ENCODE measurements around the gene PPP2R5D. TPM values are rescaled to one million over a fixed set of nuclear protein-coding genes. Genes with fewer than 3 reads are reported as not detected.
"Not testable (repeated sequence)": the region's sequence is repeated elsewhere in the genome, so short reads cannot be mapped to it uniquely, and the experiment has no call there.

Gene PPP2R5D
- total and polyA plus RNA-seq, 9 donors, result 34.7 to 54.8 (median 44.6) TPM

GRCh38 chr6:42987533-42988451 is 3.4 kb downstream of the PPP2R5D start:
- Histone ChIP-seq H3K27me3 (ENCODE audit: control insufficient read depth, insufficient read depth, low read length) (no peaks in the 10 kb centered on the region), H3K4me1 (ENCODE audit: control insufficient read depth, insufficient read depth, low read length) (peaks cover 33% of the 10 kb centered on the region), H3K27ac (ENCODE audit: low read length) (no peak overlapping the region), H3K36me3 (ENCODE audit: control insufficient read depth, insufficient read depth, low read length) (peaks cover 34% of the 10 kb centered on the region), H3K9me3 (replicated peaks; ENCODE audit: control insufficient read depth, low read depth, low read length) (no peaks in the 10 kb centered on the region), H3K4me3 (ENCODE audit: low read length) (no peak overlapping the region)
- no peak for DNase-seq
- WGBS (ENCODE audit: insufficient coverage), result 68% methylated on average over 4 of the region's 5 CpGs

- no peak overlapping the region for H3K27ac ChIP-seq (ENCODE audit: low read length)
- no peaks in the 10 kb centered on the region for H3K27me3 ChIP-seq (ENCODE audit: control insufficient read depth, insufficient read depth, low read length)
- no peak overlapping the region for H3K4me3 ChIP-seq (ENCODE audit: low read length)
- 44% methylated on average over 1 of the region's 1 CpG for WGBS (ENCODE audit: insufficient coverage)
- peaks cover 37% of the 10 kb centered on the region for H3K36me3 ChIP-seq (ENCODE audit: control insufficient read depth, insufficient read depth, low read length)
- DNase-seq, result peak; percentile 33
- H3K9me3 ChIP-seq (replicated peaks; ENCODE audit: control insufficient read depth, low read depth, low read length), result no peaks in the 10 kb centered on the region
- H3K4me1 ChIP-seq (ENCODE audit: control insufficient read depth, insufficient read depth, low read length), result peaks cover 33% of the 10 kb centered on the region
These were observed 4.2 kb downstream of the PPP2R5D start for GRCh38 chr6:42988486-42989020.

DNA sequence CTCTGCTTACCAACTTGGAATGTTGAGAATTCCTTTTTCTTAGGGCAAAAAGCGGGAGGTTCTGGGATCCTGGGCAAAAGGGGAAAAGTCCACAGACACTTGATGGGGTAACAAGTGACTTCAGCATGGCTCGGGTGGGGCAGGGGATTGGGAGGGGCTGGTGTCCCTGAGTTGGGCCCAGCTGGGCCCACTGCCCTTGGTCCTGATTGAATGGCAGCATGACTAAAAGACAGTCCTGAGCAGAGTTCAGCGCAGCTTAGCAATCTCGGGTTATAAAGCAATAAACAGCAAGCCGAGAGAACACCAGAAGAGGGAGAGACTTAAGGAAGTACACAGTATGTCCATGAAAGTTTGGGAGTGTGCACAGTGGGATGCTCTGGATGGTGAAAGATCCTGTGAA is 5.6 kb downstream of the PPP2R5D start:
- H3K27ac ChIP-seq (ENCODE audit: low read length), result no peak overlapping the region
- H3K36me3 ChIP-seq (ENCODE audit: control insufficient read depth, insufficient read depth, low read length), result peaks cover 43% of the 10 kb centered on the region
- no peak overlapping the region for H3K4me3 ChIP-seq (ENCODE audit: low read length)
- H3K27me3 ChIP-seq (ENCODE audit: control insufficient read depth, insufficient read depth, low read length), result no peaks in the 10 kb centered on the region
- no peaks in the 10 kb centered on the region for H3K9me3 ChIP-seq (replicated peaks; ENCODE audit: control insufficient read depth, low read depth, low read length)
- 58% methylated on average over 5 of the region's 5 CpGs for WGBS (ENCODE audit: insufficient coverage)
- DNase-seq, result no peak
- H3K4me1 ChIP-seq (ENCODE audit: control insufficient read depth, insufficient read depth, low read length), result peaks cover 29% of the 10 kb centered on the region

GRCh38 chr6:42993445-42993844 is 9.1 kb downstream of the PPP2R5D start:
- no peak for DNase-seq
- Histone ChIP-seq H3K27me3 (ENCODE audit: control insufficient read depth, insufficient read depth, low read length) (no peaks in the 10 kb centered on the region), H3K27ac (ENCODE audit: low read length) (no peak overlapping the region), H3K4me1 (ENCODE audit: control insufficient read depth, insufficient read depth, low read length) (peaks cover 2% of the 10 kb centered on the region), H3K4me3 (ENCODE audit: low read length) (no peak overlapping the region), H3K9me3 (replicated peaks; ENCODE audit: control insufficient read depth, low read depth, low read length) (no peaks in the 10 kb centered on the region), H3K36me3 (ENCODE audit: control insufficient read depth, insufficient read depth, low read length) (peaks cover 33% of the 10 kb centered on the region)
- no CpG with 5 or more reads among the region's 2 CpGs for WGBS (ENCODE audit: insufficient coverage)

GRCh38 chr6:42996513-42996912 is 12.1 kb downstream of the PPP2R5D start:
- Histone ChIP-seq H3K4me3 (ENCODE audit: low read length) (no peak overlapping the region), H3K36me3 (ENCODE audit: control insufficient read depth, insufficient read depth, low read length) (peaks cover 17% of the 10 kb centered on the region), H3K27me3 (ENCODE audit: control insufficient read depth, insufficient read depth, low read length) (no peaks in the 10 kb centered on the region), H3K27ac (ENCODE audit: low read length) (no peak overlapping the region), H3K4me1 (ENCODE audit: control insufficient read depth, insufficient read depth, low read length) (peaks cover 2% of the 10 kb centered on the region), H3K9me3 (replicated peaks; ENCODE audit: control insufficient read depth, low read depth, low read length) (no peaks in the 10 kb centered on the region)
- no peak for DNase-seq

DNA sequence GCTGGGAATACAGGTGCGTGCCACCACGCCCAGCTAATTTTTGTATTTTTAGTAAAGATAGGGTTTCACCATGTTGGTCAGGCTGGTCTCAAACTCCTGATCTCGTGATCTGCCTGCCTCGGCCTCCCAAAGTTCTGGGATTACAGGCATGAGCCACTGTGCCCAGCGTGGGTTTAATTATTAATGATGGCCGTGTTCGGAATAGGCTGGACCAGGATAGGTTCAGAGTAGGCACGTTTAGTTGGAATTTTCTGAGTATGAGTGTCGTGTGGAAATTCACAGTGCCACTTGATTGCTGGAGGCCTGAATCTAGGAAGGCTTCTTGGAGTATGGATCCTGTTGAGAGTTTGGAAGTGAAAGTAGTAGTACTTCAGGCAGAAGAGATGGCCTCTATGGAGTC is 13.8 kb downstream of the PPP2R5D start:
- H3K36me3 ChIP-seq (ENCODE audit: control insufficient read depth, insufficient read depth, low read length), result peaks cover 23% of the 10 kb centered on the region
- not testable (repeated sequence) for H3K4me1 ChIP-seq (ENCODE audit: control insufficient read depth, insufficient read depth, low read length); H3K4me3 ChIP-seq (ENCODE audit: low read length); DNase-seq; H3K9me3 ChIP-seq (replicated peaks; ENCODE audit: control insufficient read depth, low read depth, low read length); H3K27ac ChIP-seq (ENCODE audit: low read length); H3K27me3 ChIP-seq (ENCODE audit: control insufficient read depth, insufficient read depth, low read length)
- 96% methylated on average over 9 of the region's 9 CpGs for WGBS (ENCODE audit: insufficient coverage)

- H3K36me3 ChIP-seq (ENCODE audit: control insufficient read depth, insufficient read depth, low read length), result peaks cover 26% of the 10 kb centered on the region
- H3K27me3 ChIP-seq (ENCODE audit: control insufficient read depth, insufficient read depth, low read length), result no peaks in the 10 kb centered on the region
- 95% methylated on average over 6 of the region's 8 CpGs for WGBS (ENCODE audit: insufficient coverage)
- DNase-seq, result no peak
- H3K9me3 ChIP-seq (replicated peaks; ENCODE audit: control insufficient read depth, low read depth, low read length), result no peaks in the 10 kb centered on the region
- H3K4me1 ChIP-seq (ENCODE audit: control insufficient read depth, insufficient read depth, low read length), result peaks cover 2% of the 10 kb centered on the region
- H3K27ac ChIP-seq (ENCODE audit: low read length), result no peak overlapping the region
- no peak overlapping the region for H3K4me3 ChIP-seq (ENCODE audit: low read length)
These were observed 17.5 kb downstream of the PPP2R5D start for GRCh38 chr6:43001843-43002242.

- Histone ChIP-seq H3K4me1 (ENCODE audit: control insufficient read depth, insufficient read depth, low read length) (no peaks in the 10 kb centered on the region), H3K4me3 (ENCODE audit: low read length) (no peak overlapping the region), H3K27me3 (ENCODE audit: control insufficient read depth, insufficient read depth, low read length) (no peaks in the 10 kb centered on the region), H3K9me3 (replicated peaks; ENCODE audit: control insufficient read depth, low read depth, low read length) (no peaks in the 10 kb centered on the region), H3K27ac (ENCODE audit: low read length) (no peak overlapping the region), H3K36me3 (ENCODE audit: control insufficient read depth, insufficient read depth, low read length) (peaks cover 59% of the 10 kb centered on the region)
- 94% methylated on average over 4 of the region's 5 CpGs for WGBS (ENCODE audit: insufficient coverage)
- no peak for DNase-seq
These were observed 21.5 kb downstream of the PPP2R5D start for GRCh38 chr6:43005844-43006243.

DNA sequence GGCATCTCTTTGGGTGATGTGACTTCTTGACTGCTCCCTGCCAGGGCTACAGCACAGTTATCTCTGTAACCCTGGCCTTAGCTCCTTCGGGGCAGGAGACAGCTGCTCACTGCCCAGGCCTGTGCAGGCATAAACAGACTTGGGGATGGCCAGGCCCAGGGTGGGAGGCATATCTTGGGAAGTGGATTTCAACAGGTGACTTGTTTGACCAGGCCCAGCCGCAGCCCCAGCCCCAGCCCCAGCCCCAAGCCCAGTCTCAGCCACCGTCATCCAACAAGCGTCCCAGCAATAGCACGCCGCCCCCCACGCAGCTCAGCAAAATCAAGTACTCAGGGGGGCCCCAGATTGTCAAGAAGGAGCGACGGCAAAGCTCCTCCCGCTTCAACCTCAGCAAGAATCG is 21.9 kb downstream of the PPP2R5D start:
- 84% methylated on average over 11 of the region's 11 CpGs for WGBS (ENCODE audit: insufficient coverage)
- Histone ChIP-seq H3K27me3 (ENCODE audit: control insufficient read depth, insufficient read depth, low read length) (no peaks in the 10 kb centered on the region), H3K27ac (ENCODE audit: low read length) (no peak overlapping the region), H3K9me3 (replicated peaks; ENCODE audit: control insufficient read depth, low read depth, low read length) (no peaks in the 10 kb centered on the region), H3K36me3 (ENCODE audit: control insufficient read depth, insufficient read depth, low read length) (peaks cover 62% of the 10 kb centered on the region), H3K4me3 (ENCODE audit: low read length) (no peak overlapping the region), H3K4me1 (ENCODE audit: control insufficient read depth, insufficient read depth, low read length) (no peaks in the 10 kb centered on the region)
- DNase-seq, result no peak

DNA sequence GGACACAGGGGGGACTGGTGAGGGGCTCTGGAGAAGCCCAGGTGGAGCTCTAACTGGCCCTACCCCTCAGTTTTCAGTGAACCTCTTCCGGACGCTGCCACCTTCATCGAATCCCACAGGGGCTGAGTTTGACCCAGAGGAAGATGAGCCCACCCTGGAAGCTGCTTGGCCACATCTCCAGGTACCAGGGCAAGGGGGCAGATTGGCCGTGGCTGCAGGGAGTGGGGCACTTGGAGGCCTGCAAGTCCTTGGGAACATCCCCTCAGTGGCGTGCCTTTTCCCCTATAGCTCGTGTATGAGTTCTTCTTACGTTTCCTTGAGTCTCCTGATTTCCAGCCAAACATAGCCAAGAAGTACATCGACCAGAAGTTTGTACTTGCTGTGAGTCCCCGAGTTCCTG is 22.8 kb downstream of the PPP2R5D start:
- peaks cover 71% of the 10 kb centered on the region for H3K36me3 ChIP-seq (ENCODE audit: control insufficient read depth, insufficient read depth, low read length)
- no peaks in the 10 kb centered on the region for H3K4me1 ChIP-seq (ENCODE audit: control insufficient read depth, insufficient read depth, low read length)
- H3K27me3 ChIP-seq (ENCODE audit: control insufficient read depth, insufficient read depth, low read length), result no peaks in the 10 kb centered on the region
- 84% methylated on average over 7 of the region's 9 CpGs for WGBS (ENCODE audit: insufficient coverage)
- no peak for DNase-seq
- H3K27ac ChIP-seq (ENCODE audit: low read length), result no peak overlapping the region
- no peak overlapping the region for H3K4me3 ChIP-seq (ENCODE audit: low read length)
- no peaks in the 10 kb centered on the region for H3K9me3 ChIP-seq (replicated peaks; ENCODE audit: control insufficient read depth, low read depth, low read length)

All from muscle of leg (tissue), 11 donors.